IMR-90 (cell line): ENCODE results near the gene PPP1CB.

ENCODE experiments used
- BHLHE40 ChIP-seq: fragments of 150-350 bp; IDR thresholded peaks from 2 replicates; pipeline ENCODE4 v1.6.1; 2016; ENCODE audit warnings: mild to moderate bottlenecking, low read depth, low read length
- FOS ChIP-seq: fragments of 150-350 bp; IDR thresholded peaks from 2 replicates; pipeline ENCODE4 v1.6.1; 2016; ENCODE audit warnings: low read depth, low read length
- MXI1 ChIP-seq: IDR thresholded peaks from 2 replicates; pipeline ENCODE4 v1.6.1; 2012; ENCODE audit warnings: low read depth, mild to moderate bottlenecking, low read length, moderate library complexity, borderline replicate concordance
- POLR2A ChIP-seq: IDR thresholded peaks from 2 replicates; pipeline ENCODE4 v1.6.1; 2012; ENCODE audit warnings: mild to moderate bottlenecking, low read depth, low read length
- TF ChIP-seq, protein P1 (sequence below): conservative IDR thresholded peaks from 2 replicates; pipeline ENCODE4 v1.5.1; 2012; ENCODE audit warnings: mild to moderate bottlenecking, low read depth, low read length, improper control_type of control experiment

DNA sequence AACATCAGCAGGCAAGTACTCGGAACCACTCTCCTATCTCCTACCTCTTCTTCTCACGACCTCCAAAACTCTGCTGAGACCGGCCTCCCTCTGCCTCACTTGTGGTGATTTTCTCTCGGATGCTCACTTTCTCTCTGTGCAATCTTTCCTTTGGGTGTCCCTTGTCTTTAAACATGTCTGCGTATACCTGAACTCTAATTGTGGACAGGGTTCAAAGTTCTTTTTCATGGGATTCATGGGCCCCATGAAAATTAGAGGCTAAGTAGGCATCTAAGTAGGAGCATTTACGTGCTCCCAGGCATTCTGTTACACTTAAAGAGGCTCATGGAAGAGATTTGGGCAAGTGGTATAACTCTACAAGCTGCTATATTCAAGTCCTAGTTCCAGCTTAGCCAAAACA lies 2.1 kb upstream of the PPP1CB start:
- TF ChIP-seq, protein P1, sequence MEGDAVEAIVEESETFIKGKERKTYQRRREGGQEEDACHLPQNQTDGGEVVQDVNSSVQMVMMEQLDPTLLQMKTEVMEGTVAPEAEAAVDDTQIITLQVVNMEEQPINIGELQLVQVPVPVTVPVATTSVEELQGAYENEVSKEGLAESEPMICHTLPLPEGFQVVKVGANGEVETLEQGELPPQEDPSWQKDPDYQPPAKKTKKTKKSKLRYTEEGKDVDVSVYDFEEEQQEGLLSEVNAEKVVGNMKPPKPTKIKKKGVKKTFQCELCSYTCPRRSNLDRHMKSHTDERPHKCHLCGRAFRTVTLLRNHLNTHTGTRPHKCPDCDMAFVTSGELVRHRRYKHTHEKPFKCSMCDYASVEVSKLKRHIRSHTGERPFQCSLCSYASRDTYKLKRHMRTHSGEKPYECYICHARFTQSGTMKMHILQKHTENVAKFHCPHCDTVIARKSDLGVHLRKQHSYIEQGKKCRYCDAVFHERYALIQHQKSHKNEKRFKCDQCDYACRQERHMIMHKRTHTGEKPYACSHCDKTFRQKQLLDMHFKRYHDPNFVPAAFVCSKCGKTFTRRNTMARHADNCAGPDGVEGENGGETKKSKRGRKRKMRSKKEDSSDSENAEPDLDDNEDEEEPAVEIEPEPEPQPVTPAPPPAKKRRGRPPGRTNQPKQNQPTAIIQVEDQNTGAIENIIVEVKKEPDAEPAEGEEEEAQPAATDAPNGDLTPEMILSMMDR, result no peak
- no peak for TF ChIP-seq MXI1
- no peak for TF ChIP-seq FOS
- no peak for TF ChIP-seq BHLHE40
- TF ChIP-seq POLR2A, result no peak
